Fibroblast of pulmonary artery (primary cell): ENCODE data around the gene WASF3.

Source experiments
- DNase-seq: peaks from one replicate; pipeline ENCODE4 v3.0.0-alpha.2; 2010; ENCODE audit warnings: low read depth
- H3K4me3 ChIP-seq: replicated peaks from 2 replicates; pipeline ENCODE4 v1.5.1; 2011; ENCODE audit warnings: low read depth, mild to moderate bottlenecking, control low read depth, low read length, moderate library complexity
- CTCF ChIP-seq: IDR thresholded peaks from 2 replicates; pipeline ENCODE4 v1.5.1; 2011; ENCODE audit warnings: mild to moderate bottlenecking, control low read depth, low read length, inconsistent platforms; ENCODE audit errors: missing control alignments

WASF3 gene

GRCh38 chr13:26518451-26518959 is 39.0 kb upstream of the WASF3 start:
- no peak for TF ChIP-seq CTCF
- no peak for DNase-seq
- no peak overlapping the region for H3K4me3 ChIP-seq

DNA sequence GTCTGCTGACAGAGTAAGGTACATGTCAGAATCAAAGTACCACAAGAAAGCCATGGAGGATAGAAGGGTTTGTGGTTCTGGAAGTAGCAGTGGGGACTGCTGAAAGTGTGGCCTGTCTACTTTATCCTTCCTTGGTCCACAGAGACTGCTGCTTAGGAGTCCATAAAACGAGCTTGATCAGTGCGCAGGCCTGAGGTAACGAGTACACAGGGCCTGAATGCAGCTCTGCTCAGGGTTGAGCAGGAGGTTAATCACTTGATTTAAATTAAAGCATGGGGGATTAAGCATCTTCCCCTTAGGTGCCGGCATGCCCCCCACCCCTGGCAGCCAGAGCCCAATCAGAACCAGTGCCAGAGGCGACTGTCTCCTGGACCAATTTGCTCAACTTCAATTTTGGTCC is 34.9 kb upstream of the WASF3 start:
- H3K4me3 ChIP-seq: no peak overlapping the region
- no peak for DNase-seq
- TF ChIP-seq CTCF: no peak

DNA sequence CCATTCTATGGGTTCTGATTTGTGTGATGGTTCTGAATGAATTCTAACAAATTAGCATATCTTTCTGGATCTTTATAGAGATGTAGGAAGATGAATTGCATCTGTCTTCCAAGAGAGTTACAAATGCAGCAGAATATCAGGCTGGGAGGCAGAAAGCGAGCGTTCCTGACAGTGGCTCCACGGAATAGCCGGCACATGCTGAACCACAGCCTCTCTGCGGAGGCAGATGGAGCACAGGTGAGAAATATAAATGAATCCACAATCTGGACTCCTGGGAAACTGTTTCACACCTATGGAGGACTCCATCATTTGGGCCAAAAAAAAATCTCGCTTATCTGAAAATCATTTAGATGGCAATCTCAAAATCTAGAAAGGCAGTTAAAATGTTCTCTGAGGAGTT is 34.5 kb upstream of the WASF3 start:
- H3K4me3 ChIP-seq: no peak overlapping the region
- no peak for DNase-seq
- no peak for TF ChIP-seq CTCF

DNA sequence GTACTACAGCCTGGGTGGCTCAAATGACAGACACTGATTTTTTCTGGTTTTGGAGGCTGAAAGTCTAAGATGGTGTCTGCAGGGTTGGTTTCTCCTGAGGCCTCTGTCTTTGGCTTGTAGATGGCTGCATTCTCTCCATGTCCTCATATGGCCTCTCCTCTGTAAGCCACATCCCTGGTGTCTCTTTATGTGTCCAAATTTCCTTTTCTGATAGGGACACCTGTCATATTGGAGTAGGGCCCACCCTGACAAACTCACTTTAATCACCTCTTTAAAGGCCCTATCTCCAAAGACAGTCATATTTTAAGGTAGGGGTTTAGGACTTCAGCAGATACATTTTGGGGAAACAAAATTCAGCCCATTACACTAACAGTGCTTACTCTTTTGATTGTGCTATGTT is 32.0 kb upstream of the WASF3 start:
- H3K4me3 ChIP-seq: no peak overlapping the region
- no peak for TF ChIP-seq CTCF
- DNase-seq: no peak

GRCh38 chr13:26526702-26527216 is 30.7 kb upstream of the WASF3 start:
- no peak for TF ChIP-seq CTCF
- no peak for DNase-seq
- H3K4me3 ChIP-seq: no peak overlapping the region

- no peak for DNase-seq
- TF ChIP-seq CTCF: no peak
- H3K4me3 ChIP-seq: no peak overlapping the region
Measured at GRCh38 chr13:26528527-26528926, 29.0 kb upstream of the WASF3 start.

GRCh38 chr13:26529441-26529840 is 28.0 kb upstream of the WASF3 start:
- TF ChIP-seq CTCF: no peak
- DNase-seq: peak; percentile 72
- no peak overlapping the region for H3K4me3 ChIP-seq
